H1 (cell line): ENCODE data around the gene CDNF. TPM values are rescaled to one million over a fixed set of nuclear protein-coding genes. Genes with fewer than 3 reads are reported as not detected.

Source experiments
- polyA plus RNA-seq, 7 experiments: library from polyadenylated mRNA; depleted of rRNA in 3 of 7; stranded (reverse) in 5 of 7; unstranded in 2 of 7; fragments of >200 nt in 5 of 7; fragments of 200-250 nt in 2 of 7; gene quantifications; 1 replicate in 5 of 7; 2 replicates in 1 of 7; 4 replicates in 1 of 7; pipeline versions ENCODE4 v1.2.1 to v1.2.3, GENCODE V29; 2011 to 2013; ENCODE audit warnings: missing spikeins in 2 of 7, mixed read lengths in 2 of 7
- total RNA-seq: library from RNA; stranded (reverse); fragmentation: NEBNext Ultra II Directional; extraction: Animal tissue kit (Norgen Biotek cat#: 25700); gene quantifications from 2 replicates; pipeline ENCODE4 v1.2.1, GENCODE V29; 2021
- TF ChIP-seq, protein P1 (sequence below), 3 experiments: IDR thresholded peaks; 1 replicate in 2 of 3; 2 replicates in 1 of 3; pipeline versions ENCODE4 v1.5.1 to v1.6.1; 2011; ENCODE audit warnings: low read length in 3 of 3, mild to moderate bottlenecking in 3 of 3, inconsistent platforms in 2 of 3, low read depth in 1 of 3, moderate library complexity in 1 of 3; ENCODE audit not compliant: insufficient read depth in 1 of 3; ENCODE audit errors: control extremely low read depth in 1 of 3

CDNF gene
- total and polyA plus RNA-seq, 2 of the 8 experiments (the other 6 are each of a cell fraction or from before 2014, with no cell fraction given) = 0.32 to 0.67 TPM

DNA sequence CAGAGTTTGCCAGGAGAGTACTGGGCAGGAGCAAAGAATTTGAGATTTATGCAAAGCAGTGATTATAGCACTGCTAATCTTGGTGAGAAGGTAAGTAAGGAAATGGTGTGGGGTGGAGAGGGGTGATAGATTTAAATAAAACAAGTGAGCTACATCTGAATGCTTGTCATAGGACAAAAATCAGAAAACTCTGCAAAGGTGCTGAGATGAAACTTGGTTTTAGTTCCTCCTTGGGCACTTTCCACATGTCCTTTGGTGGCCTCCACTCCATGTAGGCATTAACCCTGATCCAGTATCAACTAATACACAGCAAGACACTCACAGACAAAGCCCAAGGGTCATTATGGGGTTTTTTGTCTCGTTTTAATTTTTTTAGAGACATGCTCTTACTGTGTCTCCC lies 37.4 kb downstream of the CDNF start (continued):
- TF ChIP-seq, protein P1, sequence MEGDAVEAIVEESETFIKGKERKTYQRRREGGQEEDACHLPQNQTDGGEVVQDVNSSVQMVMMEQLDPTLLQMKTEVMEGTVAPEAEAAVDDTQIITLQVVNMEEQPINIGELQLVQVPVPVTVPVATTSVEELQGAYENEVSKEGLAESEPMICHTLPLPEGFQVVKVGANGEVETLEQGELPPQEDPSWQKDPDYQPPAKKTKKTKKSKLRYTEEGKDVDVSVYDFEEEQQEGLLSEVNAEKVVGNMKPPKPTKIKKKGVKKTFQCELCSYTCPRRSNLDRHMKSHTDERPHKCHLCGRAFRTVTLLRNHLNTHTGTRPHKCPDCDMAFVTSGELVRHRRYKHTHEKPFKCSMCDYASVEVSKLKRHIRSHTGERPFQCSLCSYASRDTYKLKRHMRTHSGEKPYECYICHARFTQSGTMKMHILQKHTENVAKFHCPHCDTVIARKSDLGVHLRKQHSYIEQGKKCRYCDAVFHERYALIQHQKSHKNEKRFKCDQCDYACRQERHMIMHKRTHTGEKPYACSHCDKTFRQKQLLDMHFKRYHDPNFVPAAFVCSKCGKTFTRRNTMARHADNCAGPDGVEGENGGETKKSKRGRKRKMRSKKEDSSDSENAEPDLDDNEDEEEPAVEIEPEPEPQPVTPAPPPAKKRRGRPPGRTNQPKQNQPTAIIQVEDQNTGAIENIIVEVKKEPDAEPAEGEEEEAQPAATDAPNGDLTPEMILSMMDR (IDR thresholded peaks at IDR 0.05; ENCODE audit: control extremely low read depth in 1 of 3, insufficient read depth in 1 of 3, low read depth in 1 of 3, low read length in 3 of 3) = no peak
